Hepatocyte (in vitro differentiated cells): Measurements from ENCODE around the gene INHBC.

Experiments used
- CTCF ChIP-seq: fragments of 200-600 bp; sonication (generic); IDR thresholded peaks from 2 replicates; pipeline ENCODE4 v1.5.1; 2016; ENCODE audit warnings: antibody characterized with exemption, mild to moderate bottlenecking; ENCODE audit not compliant: poor library complexity
- EZH2 ChIP-seq: fragments of 200-600 bp; sonication (generic); IDR thresholded peaks from 2 replicates; pipeline ENCODE4 v1.6.1; 2016; ENCODE audit warnings: antibody characterized with exemption, mild to moderate bottlenecking, borderline replicate concordance
- EZH2phosphoT487 ChIP-seq: fragments of 200-600 bp; sonication (generic); IDR thresholded peaks from one replicate; pipeline ENCODE4 v1.6.1; 2018; ENCODE audit warnings: antibody characterized with exemption, mild to moderate bottlenecking, low read depth, moderate library complexity; ENCODE audit not compliant: unreplicated experiment, severe bottlenecking

DNA sequence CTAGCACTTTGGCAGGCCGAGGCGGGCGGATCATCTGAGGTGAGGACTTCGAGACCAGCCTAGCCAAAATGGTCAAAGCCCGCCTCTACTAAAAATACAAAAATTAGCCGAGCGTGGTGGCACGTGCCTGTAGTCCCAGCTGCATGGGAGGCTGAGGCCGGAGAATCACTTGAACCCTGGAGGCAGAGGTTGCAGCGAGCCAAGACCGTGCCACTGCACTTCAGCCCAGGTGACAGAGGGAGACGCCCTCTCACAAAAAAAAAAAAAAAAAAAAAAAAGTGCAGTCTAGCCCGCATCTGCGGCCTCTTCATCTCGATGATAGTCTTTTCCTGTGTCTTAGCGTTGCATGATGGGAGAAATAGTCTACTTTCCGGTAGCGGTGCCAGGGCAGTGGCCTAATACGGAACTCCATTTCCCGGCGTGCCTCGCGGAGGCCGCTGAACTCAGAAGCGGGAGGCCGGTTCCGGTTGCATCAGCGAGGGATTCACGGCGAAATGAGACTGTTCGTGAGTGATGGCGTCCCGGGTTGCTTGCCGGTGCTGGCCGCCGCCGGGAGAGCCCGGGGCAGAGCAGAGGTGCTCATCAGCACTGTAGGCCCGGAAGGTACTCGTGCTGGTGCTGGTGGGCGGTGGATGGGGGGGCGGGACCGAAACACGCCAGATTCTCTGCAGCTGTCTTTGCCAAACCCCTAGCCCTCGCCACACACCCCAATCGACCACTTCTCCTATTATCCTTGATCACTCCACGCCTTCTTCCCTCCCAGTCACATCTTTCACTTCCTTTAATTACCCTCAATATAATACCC lies 53.2 kb downstream of the INHBC start, which contains the start of gene MARS1:
- TF ChIP-seq EZH2 (no peak), CTCF (peak; percentile 34), EZH2phosphoT487 (no peak)
